Parathyroid adenoma (tissue), 2 donors: Measurements from ENCODE around the gene CACNA1A.
"Not testable (repeated sequence)": the region's sequence is repeated elsewhere in the genome, so short reads cannot be mapped to it uniquely, and the experiment has no call there.

Experiments used
- H2AFZ ChIP-seq: fragments of 300-600 bp; sonication (generic); one replicate; pipeline ENCODE4 v1.7.0; 2017; ENCODE audit warnings: antibody characterized with exemption, mild to moderate bottlenecking
- H3K27ac ChIP-seq: fragments of 300-600 bp; sonication (generic); one replicate; pipeline ENCODE4 v1.7.0; 2017
- H3K27me3 ChIP-seq: fragments of 300-600 bp; sonication (generic); one replicate; pipeline ENCODE4 v1.7.0; 2017; ENCODE audit warnings: low read length; ENCODE audit not compliant: control insufficient read depth, insufficient read depth
- H3K36me3 ChIP-seq: fragments of 300-600 bp; sonication (generic); one replicate; pipeline ENCODE4 v1.7.0; 2017; ENCODE audit warnings: low read length; ENCODE audit not compliant: control insufficient read depth, insufficient read depth
- H3K4me1 ChIP-seq: fragments of 300-600 bp; sonication (generic); one replicate; pipeline ENCODE4 v1.7.0; 2017; ENCODE audit warnings: control low read depth
- H3K4me2 ChIP-seq: fragments of 300-600 bp; sonication (generic); one replicate; pipeline ENCODE4 v1.7.0; 2017; ENCODE audit warnings: low read length
- H3K4me3 ChIP-seq: fragments of 300-600 bp; sonication (generic); one replicate; pipeline ENCODE4 v1.7.0; 2017; ENCODE audit warnings: low read depth, low read length
- H3K79me2 ChIP-seq: fragments of 300-600 bp; sonication (generic); one replicate; pipeline ENCODE4 v1.7.0; 2017; ENCODE audit warnings: control low read depth
- H3K9ac ChIP-seq: fragments of 300-600 bp; sonication (generic); one replicate; pipeline ENCODE4 v1.7.0; 2017; ENCODE audit warnings: mild to moderate bottlenecking
- H3K9me3 ChIP-seq: fragments of 300-600 bp; sonication (generic); one replicate; pipeline ENCODE4 v1.7.0; 2017; ENCODE audit warnings: low read length; ENCODE audit not compliant: control insufficient read depth
- CTCF ChIP-seq: fragments of 300-600 bp; sonication (generic); IDR thresholded peaks from one replicate; pipeline ENCODE4 v1.7.0; 2017; ENCODE audit warnings: antibody characterized with exemption, mild to moderate bottlenecking
- donor health status: primary hyperparathyroidism.

The CACNA1A gene

GRCh38 chr19:13208672-13209483 is 297.4 kb downstream of the CACNA1A start:
- no peak overlapping the region for H3K4me3 ChIP-seq

GRCh38 chr19:13207846-13208671 is 298.2 kb downstream of the CACNA1A start:
- no peak overlapping the region for H3K9ac ChIP-seq
- no peak overlapping the region for H3K4me3 ChIP-seq

More at GRCh38 chr19:13208672-13209483, 297.4 kb downstream of the CACNA1A start:
- Histone ChIP-seq H3K27me3 (no peaks in the 10 kb centered on the region), H3K9ac (no peak overlapping the region), H3K9me3 (no peaks in the 10 kb centered on the region), H3K4me1 (no peaks in the 10 kb centered on the region), H3K4me2 (no peak overlapping the region), H3K36me3 (no peaks in the 10 kb centered on the region), H3K79me2 (no peaks in the 10 kb centered on the region), H2AFZ (no peak overlapping the region), H3K27ac (no peak overlapping the region)
- no peak for TF ChIP-seq CTCF

GRCh38 chr19:13207237-13207845 is 298.9 kb downstream of the CACNA1A start:
- Histone ChIP-seq H3K36me3 (no peaks in the 10 kb centered on the region), H3K27ac (no peak overlapping the region), H3K4me1 (no peaks in the 10 kb centered on the region), H2AFZ (no peak overlapping the region), H3K4me3 (no peak overlapping the region), H3K9me3 (no peaks in the 10 kb centered on the region), H3K27me3 (no peaks in the 10 kb centered on the region), H3K79me2 (no peaks in the 10 kb centered on the region), H3K9ac (no peak overlapping the region), H3K4me2 (no peak overlapping the region)
- TF ChIP-seq CTCF: no peak

More at GRCh38 chr19:13207846-13208671, 298.2 kb downstream of the CACNA1A start:
- H3K27ac ChIP-seq: no peak overlapping the region
- H3K27me3 ChIP-seq: no peaks in the 10 kb centered on the region
- no peak for TF ChIP-seq CTCF
- H2AFZ ChIP-seq: no peak overlapping the region
- H3K9me3 ChIP-seq: no peaks in the 10 kb centered on the region
- H3K4me1 ChIP-seq: no peaks in the 10 kb centered on the region
- no peaks in the 10 kb centered on the region for H3K36me3 ChIP-seq
- H3K79me2 ChIP-seq: no peaks in the 10 kb centered on the region
- no peak overlapping the region for H3K4me2 ChIP-seq

- H3K4me3 ChIP-seq: no peak overlapping the region
- no peak overlapping the region for H2AFZ ChIP-seq
- no peaks in the 10 kb centered on the region for H3K36me3 ChIP-seq
- no peaks in the 10 kb centered on the region for H3K27me3 ChIP-seq
- no peak overlapping the region for H3K9ac ChIP-seq
- no peaks in the 10 kb centered on the region for H3K9me3 ChIP-seq
- no peak for TF ChIP-seq CTCF
- H3K79me2 ChIP-seq: no peaks in the 10 kb centered on the region
- H3K4me2 ChIP-seq: no peak overlapping the region
- no peak overlapping the region for H3K27ac ChIP-seq
- H3K4me1 ChIP-seq: no peaks in the 10 kb centered on the region
Measured at GRCh38 chr19:13206587-13206986, 299.7 kb downstream of the CACNA1A start.

- not testable (repeated sequence) for H3K79me2 ChIP-seq, H3K4me2 ChIP-seq, H3K27ac ChIP-seq, H3K36me3 ChIP-seq, H3K4me1 ChIP-seq, H3K9ac ChIP-seq, H3K9me3 ChIP-seq, H2AFZ ChIP-seq, H3K27me3 ChIP-seq, H3K4me3 ChIP-seq
Measured at GRCh38 chr19:13202112-13202511, 304.2 kb downstream of the CACNA1A start.
